NCI-H128 (cell line): ENCODE results near the gene HDAC10.

Experiments used
- DNase-seq: peaks from one replicate; lab custom pipeline; 2025; ENCODE audit not compliant: unreplicated experiment; lab: John Stamatoyannopoulos, UW

Gene HDAC10

GRCh38 chr22:50242406-50242949, 8.6 kb downstream of the HDAC10 start:
- no peak for DNase-seq

- DNase-seq, result no peak
Measured at GRCh38 chr22:50238755-50239154, 12.3 kb downstream of the HDAC10 start.

DNA sequence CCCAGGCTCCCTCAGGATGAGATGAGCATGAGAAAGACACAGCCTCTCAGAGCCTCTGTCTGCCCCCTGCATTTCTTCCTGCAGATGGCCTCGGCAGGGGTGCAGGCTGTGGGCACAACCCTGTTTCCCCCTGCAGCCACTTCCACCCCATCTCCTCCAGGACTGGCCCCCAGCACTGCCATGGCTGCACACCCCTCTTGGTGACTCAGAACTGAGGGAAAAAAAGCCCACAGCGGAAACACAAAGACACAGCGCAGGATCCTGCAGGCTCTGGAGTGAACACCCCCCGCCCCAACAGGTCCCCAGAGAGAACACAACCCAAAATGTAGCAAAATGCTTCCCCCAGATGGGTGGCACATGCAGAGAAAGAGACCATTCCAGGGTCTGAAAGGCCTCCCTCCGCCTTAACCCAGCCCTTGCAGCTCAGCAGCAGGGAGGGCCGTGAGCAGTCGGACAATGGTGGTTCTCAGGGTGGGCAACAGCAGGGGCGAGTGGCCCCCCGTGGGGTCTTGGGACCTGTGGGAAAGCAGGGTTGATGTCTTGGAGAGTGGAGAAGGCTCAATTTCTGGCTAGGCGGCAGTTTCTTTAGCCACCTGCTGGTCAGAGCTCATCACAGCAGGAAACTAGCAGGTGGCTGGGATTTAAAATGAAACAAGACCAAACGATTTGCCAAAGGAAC, 14.2 kb downstream of the HDAC10 start:
- no peak for DNase-seq

- DNase-seq, result no peak
Measured at GRCh38 chr22:50233223-50233622, 17.8 kb downstream of the HDAC10 start.

DNA sequence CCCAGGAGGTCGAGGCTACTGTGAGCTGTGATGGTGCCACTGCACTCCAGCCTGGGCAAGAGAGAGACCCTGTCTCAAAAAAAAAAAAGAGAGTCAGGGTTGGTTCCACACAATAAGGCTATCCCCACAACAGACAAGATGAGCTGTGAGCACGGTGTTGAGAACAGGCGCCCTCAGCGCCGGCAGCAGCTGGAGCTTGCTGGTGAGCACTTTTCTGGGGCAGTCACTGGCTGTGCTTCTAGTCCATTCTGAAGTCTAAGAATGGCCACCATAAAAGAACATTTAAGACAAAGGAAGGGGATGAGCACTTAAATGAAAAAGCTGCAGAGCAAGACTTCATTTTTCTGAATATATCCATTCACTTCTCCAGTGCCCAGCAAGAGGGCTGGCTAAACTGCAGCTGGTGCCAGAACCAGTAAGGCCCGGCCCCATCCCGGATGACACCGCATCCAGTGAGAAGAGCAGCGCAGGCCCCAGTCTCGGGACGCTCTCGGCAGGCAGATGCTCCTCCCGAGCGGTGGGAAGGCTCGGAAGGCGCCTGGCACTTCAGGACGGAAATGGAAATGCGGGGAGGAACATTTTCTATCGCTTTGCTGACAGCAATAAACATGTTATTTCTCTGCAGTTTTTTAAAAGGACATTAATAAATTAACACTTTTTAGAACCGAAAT, 18.4 kb downstream of the HDAC10 start:
- no peak for DNase-seq

GRCh38 chr22:50229370-50229769, 21.7 kb downstream of the HDAC10 start:
- no peak for DNase-seq

DNA sequence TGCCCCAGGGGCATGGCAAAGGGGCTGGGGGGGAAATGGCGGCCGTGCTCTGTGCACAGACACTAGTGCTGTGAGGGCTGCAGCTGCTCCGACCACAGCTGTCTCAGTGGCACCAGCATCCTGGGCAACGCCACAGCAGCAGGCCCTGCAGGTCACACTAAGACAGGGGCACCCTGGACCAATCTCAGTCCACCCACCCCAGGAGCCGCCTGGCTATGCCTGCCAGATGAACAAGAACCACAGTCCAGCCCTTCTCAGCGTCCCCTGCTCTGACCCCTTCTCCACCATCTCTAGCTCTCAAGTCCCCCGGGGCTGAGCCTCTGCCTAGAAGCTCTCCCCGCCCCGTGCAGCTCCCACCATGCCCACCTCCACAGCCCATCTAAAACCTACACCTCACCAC, 22.7 kb downstream of the HDAC10 start:
- no peak for DNase-seq

DNA sequence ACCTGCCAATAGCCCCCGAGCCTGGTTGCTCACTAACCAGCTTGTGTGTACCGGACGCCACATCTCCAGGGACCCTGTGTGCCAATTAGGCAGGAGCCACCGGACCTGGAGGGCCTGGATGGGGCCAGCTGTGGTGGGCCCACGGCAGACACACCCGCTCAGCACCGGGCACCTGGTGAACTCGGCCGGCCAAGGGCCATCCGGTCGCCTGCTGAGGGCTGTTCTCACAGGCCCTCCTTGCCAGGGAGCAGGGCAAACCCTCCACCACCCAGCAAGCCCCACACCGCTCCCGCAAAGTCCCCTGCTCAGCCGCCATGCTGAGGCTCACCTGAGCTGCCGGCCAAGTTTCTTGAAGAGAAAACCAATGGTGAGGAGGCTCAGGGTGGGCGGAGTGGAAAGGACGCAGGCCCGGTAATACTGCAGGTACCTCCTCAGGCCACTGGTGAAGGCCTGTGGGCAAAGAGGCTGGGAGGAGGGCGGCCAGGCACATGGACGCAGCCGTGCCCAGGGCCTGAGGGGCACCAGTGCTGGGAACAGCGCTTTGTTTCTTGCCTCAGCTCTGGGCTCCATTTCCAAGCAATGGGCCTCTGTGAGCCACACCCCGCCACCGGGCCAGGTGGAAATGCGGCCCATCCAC, 23.4 kb downstream of the HDAC10 start:
- DNase-seq, result no peak

GRCh38 chr22:50226875-50227165, 24.2 kb downstream of the HDAC10 start:
- no peak for DNase-seq

- DNase-seq, result no peak
Measured at GRCh38 chr22:50226063-50226874, 24.8 kb downstream of the HDAC10 start.

DNA sequence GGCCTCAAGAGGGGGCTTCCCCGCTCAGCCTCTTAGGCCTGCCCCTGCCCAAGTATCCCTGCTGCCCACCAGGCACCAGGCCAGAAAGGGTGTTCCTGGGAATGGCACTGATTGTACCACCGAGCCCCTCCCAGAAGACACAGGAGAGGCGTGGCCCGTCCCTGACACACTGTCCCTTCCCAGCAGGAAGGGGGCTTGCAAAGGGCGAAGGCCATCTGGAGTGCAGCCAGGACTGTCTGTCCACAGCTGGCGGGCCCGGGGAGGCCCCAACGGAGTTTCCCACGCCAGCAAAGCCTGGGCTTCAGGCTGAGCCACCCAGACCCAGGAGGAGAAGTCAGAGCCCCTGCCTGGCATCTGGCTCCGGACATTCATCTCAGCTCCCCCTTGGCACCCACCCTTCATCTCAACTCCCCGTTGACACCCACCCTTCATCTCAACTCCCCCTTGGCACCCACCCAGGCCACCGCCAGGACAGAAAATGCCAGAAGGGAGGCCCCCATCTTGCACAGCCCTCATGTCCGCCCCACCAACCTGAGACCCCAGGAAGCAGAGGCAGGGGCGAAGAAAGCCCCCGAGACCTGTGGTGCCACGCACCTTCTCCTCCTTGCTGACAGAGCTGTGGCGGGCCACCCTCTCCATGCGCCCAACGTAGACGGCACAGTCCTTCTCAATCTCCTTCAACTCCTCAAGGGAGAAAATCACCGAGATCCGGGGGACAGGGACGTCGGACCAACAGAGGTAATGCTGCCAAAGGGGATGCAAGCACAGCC, 25.7 kb downstream of the HDAC10 start:
- no peak for DNase-seq

- DNase-seq, result no peak
Measured at GRCh38 chr22:50224071-50224470, 27.0 kb downstream of the HDAC10 start.

DNA sequence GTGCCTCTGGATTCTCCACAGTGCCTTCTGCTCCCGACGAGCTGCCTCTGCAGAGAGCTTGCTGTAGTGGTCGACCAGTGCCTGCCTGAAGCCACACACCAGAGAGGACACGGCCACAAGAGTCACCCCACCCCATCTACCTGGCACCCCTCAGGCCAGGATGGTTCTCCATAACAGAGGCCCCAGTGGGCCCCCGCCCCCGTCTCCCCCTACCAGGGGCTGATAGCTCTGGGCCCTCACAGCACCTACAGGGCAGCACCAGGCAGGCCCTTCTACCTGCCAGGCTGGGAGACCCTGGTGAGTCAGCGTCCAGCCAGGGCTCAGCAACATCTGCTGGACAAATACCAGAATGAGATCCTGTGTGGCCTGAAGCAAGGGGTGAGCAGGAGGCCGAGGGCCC, 28.6 kb downstream of the HDAC10 start:
- no peak for DNase-seq

DNA sequence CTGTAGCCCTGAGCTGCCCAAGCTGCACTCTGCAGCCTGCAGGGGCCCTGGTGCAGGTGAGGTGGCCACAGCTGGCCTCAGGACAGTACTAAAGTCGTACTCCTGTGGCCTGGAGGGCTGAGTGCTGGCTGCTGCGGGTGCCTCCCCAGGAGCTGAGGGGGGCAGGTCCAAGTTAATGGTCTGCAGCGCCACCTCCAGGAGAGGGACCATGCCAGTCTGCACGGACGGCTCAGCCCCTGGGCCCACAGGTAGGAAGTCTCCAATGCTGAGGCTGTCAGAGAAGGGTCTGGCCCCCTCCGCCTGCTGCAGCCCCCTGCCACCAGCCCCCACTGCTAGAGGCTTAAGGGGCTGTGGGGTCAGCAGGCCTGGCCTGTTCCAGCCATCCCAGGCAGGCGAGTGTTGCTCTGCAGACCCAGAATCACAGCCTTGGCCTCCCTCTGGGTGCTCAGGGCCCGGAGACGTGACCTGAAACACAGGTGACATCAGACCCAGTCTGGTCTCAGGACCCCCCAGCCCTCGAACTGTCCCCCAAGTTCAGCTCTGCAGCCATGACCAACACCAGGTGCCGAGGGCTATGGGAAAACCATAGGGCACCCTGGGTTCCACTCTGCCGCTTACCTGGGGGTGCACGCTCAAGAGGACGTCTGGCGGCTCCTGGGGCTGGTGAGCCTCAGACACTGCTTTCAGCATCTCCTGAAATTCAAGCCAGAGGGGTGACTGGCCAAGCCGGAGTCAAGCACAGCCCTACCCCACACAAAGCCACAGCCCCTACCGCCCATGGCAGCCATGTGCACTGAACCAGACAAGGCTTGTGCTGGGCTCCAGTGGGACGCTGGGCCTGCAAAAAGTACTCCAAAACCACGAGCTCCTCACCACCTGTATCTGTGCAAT, 29.4 kb downstream of the HDAC10 start:
- no peak for DNase-seq

GRCh38 chr22:50220603-50221409, 30.3 kb downstream of the HDAC10 start:
- DNase-seq, result no peak

- no peak for DNase-seq
Measured at GRCh38 chr22:50219800-50220602, 31.1 kb downstream of the HDAC10 start.

DNA sequence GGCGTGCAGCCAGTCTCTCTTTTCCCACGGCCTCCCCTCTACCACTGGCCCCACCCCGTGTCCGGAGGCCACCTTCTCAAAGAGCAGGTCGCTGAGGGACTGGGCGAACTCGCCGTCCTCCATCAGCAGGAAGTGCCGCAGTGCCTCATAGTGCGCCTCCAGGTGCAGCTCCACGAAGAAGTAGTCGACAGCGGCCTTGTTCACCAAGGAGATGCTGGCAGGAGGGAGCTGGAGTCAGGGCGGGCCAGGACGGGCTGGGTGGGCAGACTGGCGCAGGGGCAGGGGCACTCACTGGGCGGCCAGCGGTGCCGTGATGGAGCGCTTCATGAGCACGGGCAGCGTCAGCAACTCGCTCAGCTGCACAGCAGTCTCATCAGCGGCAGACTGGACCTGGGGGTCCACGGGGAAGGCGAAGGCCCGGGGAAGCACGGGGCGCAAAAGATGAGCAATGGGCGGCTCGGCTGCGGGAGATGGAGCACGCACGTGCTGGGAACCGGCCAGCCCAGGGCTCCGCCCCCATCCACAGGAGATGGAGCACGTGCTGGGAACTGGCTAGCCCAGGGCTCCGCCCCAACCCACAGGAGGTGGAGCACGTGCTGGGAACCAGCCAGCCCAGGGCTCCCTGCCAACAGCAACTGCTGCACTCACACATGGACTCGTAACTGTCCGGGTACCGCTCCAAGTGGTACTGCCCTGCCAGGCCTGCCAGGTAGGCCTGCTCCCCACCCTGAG, 31.9 kb downstream of the HDAC10 start:
- DNase-seq, result no peak
